22Rv1 (cell line): ENCODE data around the gene IGFBP7.

ENCODE experiments used
- CTCF ChIP-seq: fragments of 450-650 bp; IDR thresholded peaks from 2 replicates; pipeline ENCODE4 v1.5.1; 2017; ENCODE audit warnings: mild to moderate bottlenecking
- ZFX ChIP-seq: fragments of 450-650 bp; IDR thresholded peaks from 2 replicates; pipeline ENCODE4 v1.6.1; 2017; ENCODE audit warnings: antibody characterized with exemption, borderline replicate concordance

GRCh38 chr4:57044279-57044678, 65.9 kb downstream of the IGFBP7 start:
- no peak for TF ChIP-seq CTCF
- no peak for TF ChIP-seq ZFX
